Measurements from ENCODE around the gene SPEM1. TPM values are rescaled to one million over a fixed set of nuclear protein-coding genes. Genes with fewer than 3 reads are reported as not detected.

Gene SPEM1
- total RNA-seq, 4 donors from 2014 or later: not detected

- DNase-seq (ENCODE audit: low spot score in 2 of 2): no peak
- TF ChIP-seq POLR2A (IDR thresholded peaks at IDR 0.05) (no peak), CTCF (IDR thresholded peaks at IDR 0.05) (no peak)
- intact Hi-C loops (cut with DNase I; ENCODE audit: low total_unique reads): no loop called here
- H3K4me3 ChIP-seq (ENCODE audit: low read depth, poor library complexity, severe bottlenecking): no peak overlapping the region
- WGBS, 2 donors: 71 to 72% methylated on average over 13 to 18 of the region's 18 CpGs
These were observed 1.5 kb upstream of the SPEM1 start for GRCh38 chr17:7418472-7419152.

GRCh38 chr17:7421186-7421585, 1.1 kb downstream of the SPEM1 start:
- TF ChIP-seq CTCF (IDR thresholded peaks at IDR 0.05) (no peak), POLR2A (IDR thresholded peaks at IDR 0.05) (no peak)
- WGBS, 2 donors: 93 to 95% methylated on average over 16 of the region's 16 CpGs
- intact Hi-C loops (cut with DNase I; ENCODE audit: low total_unique reads): loop anchor here (10.0 kb wide), 1 partner anchor 56 kb away; no protein-coding TSS in a partner anchor
- H3K4me3 ChIP-seq (ENCODE audit: low read depth, poor library complexity, severe bottlenecking): no peak overlapping the region
- DNase-seq (ENCODE audit: low spot score in 2 of 2): no peak

- TF ChIP-seq CTCF (IDR thresholded peaks at IDR 0.05) (no peak), POLR2A (IDR thresholded peaks at IDR 0.05) (no peak)
- no peak for DNase-seq (ENCODE audit: low spot score in 2 of 2)
- 68 to 76% methylated on average over 4 of the region's 4 CpGs for WGBS, 2 donors
- intact Hi-C loops (cut with DNase I; ENCODE audit: low total_unique reads): loop anchor here (10.0 kb wide), 1 partner anchor 59 kb away; no protein-coding TSS in a partner anchor
- H3K4me3 ChIP-seq (ENCODE audit: low read depth, poor library complexity, severe bottlenecking): no peak overlapping the region
These were observed 3.6 kb downstream of the SPEM1 start for GRCh38 chr17:7423679-7424078.

- WGBS, 2 donors: 83 to 92% methylated on average over 7 of the region's 7 CpGs
- DNase-seq (ENCODE audit: low spot score in 2 of 2): no peak
- intact Hi-C loops (cut with DNase I; ENCODE audit: low total_unique reads): loop anchor here (10.0 kb wide), 1 partner anchor 61 kb away; no protein-coding TSS in a partner anchor
- no peak for TF ChIP-seq POLR2A (IDR thresholded peaks at IDR 0.05)
- TF ChIP-seq CTCF (IDR thresholded peaks at IDR 0.05): no peak
- H3K4me3 ChIP-seq (ENCODE audit: low read depth, poor library complexity, severe bottlenecking): no peak within 1 kb of the TSS
These were observed 5.2 kb downstream of the SPEM1 start, which contains the start of gene SPEM2 for GRCh38 chr17:7425316-7425715. SPEM2 (plus strand) TSS chr17:7425616; CDS start chr17:7425689, 73 bp downstream.

GRCh38 chr17:7425756-7426155, 5.6 kb downstream of the SPEM1 start:
- no peak for DNase-seq (ENCODE audit: low spot score in 2 of 2)
- TF ChIP-seq CTCF (IDR thresholded peaks at IDR 0.05) (no peak), POLR2A (IDR thresholded peaks at IDR 0.05) (no peak)
- intact Hi-C loops (cut with DNase I; ENCODE audit: low total_unique reads): loop anchor here (10.0 kb wide), 1 partner anchor 61 kb away; no protein-coding TSS in a partner anchor
- 91% methylated on average over 8 of the region's 8 CpGs for WGBS, 2 donors
- no peak overlapping the region for H3K4me3 ChIP-seq (ENCODE audit: low read depth, poor library complexity, severe bottlenecking)
